ENCODE measurements around the gene TERT.
"Not testable (repeated sequence)": the region's sequence is repeated elsewhere in the genome, so short reads cannot be mapped to it uniquely, and the experiment has no call there.

TERT gene

DNA sequence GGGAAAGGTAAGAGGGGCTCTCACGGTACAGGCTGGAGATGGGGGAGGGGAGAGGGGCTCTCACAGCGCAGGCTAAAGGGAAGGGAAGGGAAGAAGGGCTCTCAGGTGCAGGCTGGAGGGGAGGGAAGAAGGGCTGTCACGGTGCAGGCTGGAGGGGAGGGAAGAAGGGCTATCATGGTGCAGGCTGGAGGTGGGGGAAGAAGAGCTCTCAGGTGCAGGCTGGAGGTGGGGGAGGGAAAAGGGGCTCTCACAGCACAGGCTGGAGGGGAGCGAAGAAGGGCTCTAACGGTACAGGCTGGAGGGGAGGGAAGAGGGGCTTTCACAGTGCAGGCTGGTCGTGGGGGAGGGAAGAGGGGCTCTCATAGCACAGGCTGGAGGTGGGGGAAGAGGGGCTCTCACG, 65.0 kb downstream of the TERT start:
- Mint-ChIP-seq H3K4me1 (peaks cover 28% of the 10 kb centered on the region), H3K4me3 (no peak overlapping the region), H3K9me3 (no peaks in the 10 kb centered on the region), H3K27ac (no peak overlapping the region), H3K36me3 (ENCODE audit: low read depth) (no peaks in the 10 kb centered on the region), H3K27me3 (ENCODE audit: low read depth) (peaks cover 25% of the 10 kb centered on the region)
- TF ChIP-seq, protein P1, sequence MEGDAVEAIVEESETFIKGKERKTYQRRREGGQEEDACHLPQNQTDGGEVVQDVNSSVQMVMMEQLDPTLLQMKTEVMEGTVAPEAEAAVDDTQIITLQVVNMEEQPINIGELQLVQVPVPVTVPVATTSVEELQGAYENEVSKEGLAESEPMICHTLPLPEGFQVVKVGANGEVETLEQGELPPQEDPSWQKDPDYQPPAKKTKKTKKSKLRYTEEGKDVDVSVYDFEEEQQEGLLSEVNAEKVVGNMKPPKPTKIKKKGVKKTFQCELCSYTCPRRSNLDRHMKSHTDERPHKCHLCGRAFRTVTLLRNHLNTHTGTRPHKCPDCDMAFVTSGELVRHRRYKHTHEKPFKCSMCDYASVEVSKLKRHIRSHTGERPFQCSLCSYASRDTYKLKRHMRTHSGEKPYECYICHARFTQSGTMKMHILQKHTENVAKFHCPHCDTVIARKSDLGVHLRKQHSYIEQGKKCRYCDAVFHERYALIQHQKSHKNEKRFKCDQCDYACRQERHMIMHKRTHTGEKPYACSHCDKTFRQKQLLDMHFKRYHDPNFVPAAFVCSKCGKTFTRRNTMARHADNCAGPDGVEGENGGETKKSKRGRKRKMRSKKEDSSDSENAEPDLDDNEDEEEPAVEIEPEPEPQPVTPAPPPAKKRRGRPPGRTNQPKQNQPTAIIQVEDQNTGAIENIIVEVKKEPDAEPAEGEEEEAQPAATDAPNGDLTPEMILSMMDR (IDR thresholded peaks at IDR 0.05; ENCODE audit: unreplicated experiment in 3 of 3) = no peak

DNA sequence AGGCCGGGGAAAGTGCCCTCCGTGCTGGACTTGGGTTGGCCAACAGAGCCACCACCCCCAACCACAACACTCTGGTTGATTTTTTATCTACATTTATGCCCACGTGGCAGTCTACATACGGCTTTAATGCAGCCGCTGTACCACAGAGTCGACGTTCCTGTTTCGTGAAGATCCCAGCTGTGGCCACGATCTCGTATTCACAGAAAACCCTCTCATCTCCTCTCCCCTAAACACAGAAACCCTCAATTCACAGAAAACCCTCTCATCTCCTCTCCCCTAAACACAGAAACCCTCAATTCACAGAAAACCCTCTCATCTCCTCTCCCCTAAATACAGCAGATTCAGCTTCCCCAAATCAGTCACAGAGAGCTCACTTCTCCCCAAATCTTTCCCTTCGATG, 65.8 kb downstream of the TERT start:
- not testable (repeated sequence) for H3K36me3 Mint-ChIP-seq (ENCODE audit: low read depth); H3K27ac Mint-ChIP-seq; H3K9me3 Mint-ChIP-seq; H3K4me3 Mint-ChIP-seq
- peaks cover 26% of the 10 kb centered on the region for H3K27me3 Mint-ChIP-seq (ENCODE audit: low read depth)
- peaks cover 28% of the 10 kb centered on the region for H3K4me1 Mint-ChIP-seq

DNA sequence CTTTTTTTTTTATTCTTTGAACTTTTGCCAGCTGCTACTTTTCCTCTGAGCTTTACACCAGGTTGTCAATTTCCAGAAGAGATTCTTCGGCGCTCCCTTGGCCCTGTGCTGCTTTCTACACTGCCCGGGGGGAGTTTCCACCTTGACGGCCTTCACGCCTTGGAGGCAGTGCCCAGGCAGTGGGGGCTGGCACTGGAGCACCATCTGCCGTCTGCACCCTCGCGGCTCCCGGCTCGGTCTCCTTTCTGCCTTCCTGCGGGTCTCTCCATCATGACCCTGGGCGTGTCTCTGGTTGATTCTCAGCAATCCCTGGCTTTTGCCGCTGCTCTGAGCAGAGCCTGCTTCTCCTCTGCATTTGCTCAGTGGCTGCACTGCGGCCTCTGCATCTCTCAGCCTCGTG, 66.7 kb downstream of the TERT start:
- Mint-ChIP-seq H3K4me3 (peak overlapping the region in 2 of 3 experiments; percentile 25 to 58), H3K27ac (peak overlapping the region in 2 of 3 experiments; percentile 6 to 21), H3K4me1 (peaks cover 28% of the 10 kb centered on the region), H3K27me3 (ENCODE audit: low read depth) (peaks cover 35% of the 10 kb centered on the region), H3K9me3 (no peaks in the 10 kb centered on the region), H3K36me3 (ENCODE audit: low read depth) (no peaks in the 10 kb centered on the region)
- TF ChIP-seq, protein P1 (IDR thresholded peaks at IDR 0.05; ENCODE audit: unreplicated experiment in 3 of 3) = no peak

DNA sequence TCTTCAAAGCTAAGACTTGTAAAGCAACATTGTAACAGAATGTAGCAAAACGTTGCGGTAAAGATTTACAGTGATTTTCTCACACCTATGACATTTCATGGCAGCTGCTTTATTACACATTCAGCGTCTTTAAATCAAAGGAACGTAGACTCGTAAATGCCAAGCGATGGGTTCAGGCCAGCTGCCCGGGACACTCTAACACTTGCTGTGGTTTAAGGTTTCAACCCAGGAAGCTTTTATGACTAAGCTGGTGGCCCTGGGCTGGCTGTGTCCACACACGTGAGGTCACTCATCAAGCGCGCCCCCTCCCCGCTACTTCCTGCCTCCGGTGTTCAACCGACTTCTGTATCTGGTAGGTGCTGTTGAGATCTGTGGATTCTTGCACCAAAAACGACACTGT, 67.2 kb downstream of the TERT start:
- Mint-ChIP-seq H3K9me3 (no peaks in the 10 kb centered on the region), H3K4me3 (peak overlapping the region in 2 of 3 experiments; percentile 25 to 58), H3K27me3 (ENCODE audit: low read depth) (peaks cover 35% of the 10 kb centered on the region), H3K27ac (peak overlapping the region in 2 of 3 experiments; percentile 6 to 21), H3K36me3 (ENCODE audit: low read depth) (no peaks in the 10 kb centered on the region), H3K4me1 (peaks cover 28% of the 10 kb centered on the region)
- TF ChIP-seq, protein P1 (IDR thresholded peaks at IDR 0.05; ENCODE audit: unreplicated experiment in 3 of 3) = no peak

DNA sequence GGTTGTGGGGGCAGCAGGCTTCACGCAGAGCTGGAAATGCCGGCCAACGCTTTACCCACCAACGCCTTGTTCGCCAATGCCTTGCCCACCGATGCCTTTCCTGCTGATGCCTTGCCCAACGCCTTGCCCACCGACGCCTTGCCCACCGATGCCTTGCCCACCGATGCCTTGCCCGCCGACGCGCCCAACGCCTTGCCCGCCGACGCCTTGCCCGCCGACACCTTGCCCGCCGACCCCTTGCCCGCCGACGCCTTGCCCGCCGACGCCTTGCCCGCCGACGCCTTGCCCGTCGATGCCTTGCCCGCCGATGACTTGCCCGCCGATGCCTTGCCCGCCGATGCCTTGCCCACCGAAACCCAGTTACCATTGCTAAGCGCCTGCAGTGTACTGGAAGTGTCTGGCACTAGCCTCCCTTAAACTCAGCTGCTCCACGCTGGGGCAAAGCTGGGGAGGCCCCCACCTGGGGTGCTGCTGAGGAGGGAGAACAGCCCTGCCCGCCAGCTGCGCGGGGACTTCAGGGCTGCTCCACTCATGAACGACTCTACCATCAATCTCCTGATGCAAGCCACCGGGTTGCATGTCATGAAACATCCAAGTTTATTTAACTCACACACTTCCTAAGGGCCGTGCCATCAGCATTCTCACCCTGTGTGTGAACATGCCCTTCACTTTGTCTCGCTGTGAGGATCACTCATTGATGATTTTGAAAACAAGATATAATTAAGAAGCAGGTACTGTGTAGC, 67.9 kb downstream of the TERT start:
- peaks cover 35% of the 10 kb centered on the region for H3K27me3 Mint-ChIP-seq (ENCODE audit: low read depth)
- H3K9me3 Mint-ChIP-seq = no peaks in the 10 kb centered on the region
- TF ChIP-seq, protein P1 (IDR thresholded peaks at IDR 0.05; ENCODE audit: unreplicated experiment in 3 of 3) = no peak
- H3K27ac Mint-ChIP-seq = peak overlapping the region in 2 of 3 experiments; percentile 6 to 21
- no peaks in the 10 kb centered on the region for H3K36me3 Mint-ChIP-seq (ENCODE audit: low read depth)
- peaks cover 28% of the 10 kb centered on the region for H3K4me1 Mint-ChIP-seq
- H3K4me3 Mint-ChIP-seq = no peak overlapping the region

DNA sequence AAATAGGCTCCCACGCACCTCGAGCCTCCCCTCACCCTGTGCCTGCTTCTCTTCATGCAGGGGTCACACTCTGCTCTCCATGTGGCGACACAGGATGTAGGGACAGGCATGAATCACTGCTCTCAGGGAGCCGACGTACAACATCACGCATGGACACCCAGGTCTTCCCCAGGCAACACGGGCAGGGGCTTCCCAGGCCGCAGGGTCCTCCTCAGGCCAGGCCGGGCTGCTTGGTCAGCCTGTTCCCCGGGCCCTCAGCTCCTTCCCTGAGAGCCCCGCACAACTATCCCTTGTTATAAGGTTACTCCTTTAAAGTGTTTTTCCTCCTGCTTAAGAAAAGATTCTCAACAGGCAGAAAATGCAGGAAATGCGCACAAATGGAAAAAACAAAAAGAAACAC, 68.6 kb downstream of the TERT start:
- Mint-ChIP-seq H3K9me3 (no peaks in the 10 kb centered on the region), H3K27ac (no peak overlapping the region), H3K4me1 (peaks cover 28% of the 10 kb centered on the region), H3K27me3 (ENCODE audit: low read depth) (peaks cover 36% of the 10 kb centered on the region), H3K36me3 (ENCODE audit: low read depth) (no peaks in the 10 kb centered on the region), H3K4me3 (no peak overlapping the region)
- TF ChIP-seq, protein P1 (IDR thresholded peaks at IDR 0.05; ENCODE audit: unreplicated experiment in 3 of 3) = no peak

Data from nephron (organoid).